Measurements from ENCODE around the gene SOHLH1. TPM values are rescaled to one million over a fixed set of nuclear protein-coding genes. Genes with fewer than 3 reads are reported as not detected.

Gene SOHLH1
- total RNA-seq, 1 donor from 2014 or later, result not detected

DNA sequence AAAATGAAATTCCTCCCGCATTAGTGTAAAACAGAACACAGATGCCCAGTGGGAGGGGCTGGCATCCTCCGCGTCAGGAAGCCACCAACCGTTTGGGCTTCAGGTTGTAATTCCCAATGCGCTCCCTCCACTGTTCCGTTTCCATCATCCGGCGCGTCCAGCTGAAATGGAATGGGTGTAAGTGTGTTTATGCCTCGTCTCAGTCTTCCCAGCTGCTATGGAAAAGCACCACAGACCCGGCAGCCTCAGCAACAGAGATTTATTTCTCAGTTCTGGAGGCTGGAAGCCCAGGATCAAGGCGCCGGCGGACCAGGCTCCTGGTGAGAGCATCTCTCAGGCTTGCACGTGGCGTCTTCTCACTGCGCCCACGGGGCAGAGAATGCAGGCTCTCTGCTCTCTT, 23.1 kb upstream of the SOHLH1 start:
- no peak for DNase-seq (ENCODE audit: low spot score)
- Mint-ChIP-seq H3K4me1 (ENCODE audit: low read depth) (no peaks in the 10 kb centered on the region), H3K36me3 (ENCODE audit: low read depth) (no peaks in the 10 kb centered on the region), H3K4me3 (no peak overlapping the region), H3K27me3 (ENCODE audit: insufficient read depth) (no peaks in the 10 kb centered on the region), H3K27ac (no peak overlapping the region), H3K9me3 (no peaks in the 10 kb centered on the region)
- intact Hi-C loops (cut with micrococcal nuclease), result no loop called here

DNA sequence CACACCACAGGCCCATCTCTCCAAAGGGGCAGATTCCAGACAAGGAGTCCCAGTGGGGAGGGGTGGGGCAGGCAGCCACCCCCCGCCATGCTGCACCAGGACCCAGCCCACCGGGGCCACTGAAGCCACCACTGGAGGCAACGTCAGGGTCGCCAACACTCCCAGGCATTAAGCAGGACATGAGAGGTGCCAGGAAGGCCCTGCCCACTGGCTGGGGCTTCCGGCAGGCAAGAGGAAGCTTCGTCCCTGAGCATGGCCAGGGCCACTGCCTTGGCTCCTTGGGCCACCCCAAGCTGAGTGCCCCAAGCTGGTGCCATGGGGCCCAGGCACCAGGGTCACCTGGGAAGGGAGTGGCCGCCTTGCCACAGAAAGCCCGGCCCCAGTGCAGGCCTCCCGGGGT, 20.2 kb upstream of the SOHLH1 start:
- peaks cover 10% of the 10 kb centered on the region for H3K27me3 Mint-ChIP-seq (ENCODE audit: insufficient read depth)
- H3K27ac Mint-ChIP-seq, result no peak overlapping the region
- no peaks in the 10 kb centered on the region for H3K9me3 Mint-ChIP-seq
- no peaks in the 10 kb centered on the region for H3K36me3 Mint-ChIP-seq (ENCODE audit: low read depth)
- DNase-seq (ENCODE audit: low spot score), result no peak
- intact Hi-C loops (cut with micrococcal nuclease), result no loop called here
- no peak overlapping the region for H3K4me3 Mint-ChIP-seq
- H3K4me1 Mint-ChIP-seq (ENCODE audit: low read depth), result no peaks in the 10 kb centered on the region

DNA sequence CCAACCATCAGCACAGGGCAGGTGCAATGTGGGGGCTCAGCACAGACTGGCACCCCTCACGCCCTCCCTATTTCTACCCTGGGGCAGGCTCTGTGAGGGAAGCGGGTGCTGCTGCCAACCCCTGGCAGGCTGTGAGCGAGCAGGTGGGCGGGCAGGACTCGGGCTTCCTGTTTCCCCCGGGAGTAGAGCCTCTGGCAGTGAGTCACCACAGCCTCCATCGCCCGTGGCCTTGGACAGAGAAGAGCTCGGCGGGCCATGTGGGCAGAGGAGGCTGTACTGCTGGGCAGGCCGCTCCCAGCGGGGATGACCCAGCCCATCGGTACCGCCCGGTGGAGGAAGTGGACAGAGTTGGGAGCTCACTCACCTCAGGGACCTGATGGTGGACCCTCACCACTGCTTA, 19.3 kb upstream of the SOHLH1 start:
- no peak for DNase-seq (ENCODE audit: low spot score)
- Mint-ChIP-seq H3K4me1 (ENCODE audit: low read depth) (no peaks in the 10 kb centered on the region), H3K27ac (no peak overlapping the region), H3K27me3 (ENCODE audit: insufficient read depth) (peaks cover 10% of the 10 kb centered on the region), H3K4me3 (no peak overlapping the region), H3K9me3 (no peaks in the 10 kb centered on the region), H3K36me3 (ENCODE audit: low read depth) (no peaks in the 10 kb centered on the region)
- intact Hi-C loops (cut with micrococcal nuclease), result no loop called here

DNA sequence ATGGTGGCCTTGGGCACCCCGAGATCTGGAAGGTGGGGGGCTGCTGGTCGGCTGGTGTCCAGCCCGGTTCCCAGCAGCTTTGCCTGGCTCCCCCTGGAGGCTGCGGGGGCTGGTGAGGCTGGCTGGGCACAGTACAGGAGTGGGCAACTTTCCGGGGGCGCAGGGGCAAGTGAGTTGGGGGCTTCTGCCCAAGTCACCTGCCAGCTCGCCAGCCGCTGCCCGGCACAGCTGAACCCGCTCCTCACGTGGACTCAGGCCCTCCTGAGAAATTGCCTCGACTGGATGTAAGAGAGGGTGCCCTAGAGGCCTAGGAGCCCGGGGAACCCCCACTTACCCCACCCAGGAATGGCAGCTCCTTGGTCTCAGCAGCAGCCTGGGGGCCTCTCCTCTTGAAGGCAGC, 18.1 kb upstream of the SOHLH1 start:
- no peak for DNase-seq (ENCODE audit: low spot score)
- Mint-ChIP-seq H3K4me1 (ENCODE audit: low read depth) (no peaks in the 10 kb centered on the region), H3K27me3 (ENCODE audit: insufficient read depth) (peaks cover 10% of the 10 kb centered on the region), H3K36me3 (ENCODE audit: low read depth) (no peaks in the 10 kb centered on the region), H3K9me3 (no peaks in the 10 kb centered on the region), H3K27ac (no peak overlapping the region), H3K4me3 (no peak overlapping the region)
- intact Hi-C loops (cut with micrococcal nuclease), result no loop called here

DNA sequence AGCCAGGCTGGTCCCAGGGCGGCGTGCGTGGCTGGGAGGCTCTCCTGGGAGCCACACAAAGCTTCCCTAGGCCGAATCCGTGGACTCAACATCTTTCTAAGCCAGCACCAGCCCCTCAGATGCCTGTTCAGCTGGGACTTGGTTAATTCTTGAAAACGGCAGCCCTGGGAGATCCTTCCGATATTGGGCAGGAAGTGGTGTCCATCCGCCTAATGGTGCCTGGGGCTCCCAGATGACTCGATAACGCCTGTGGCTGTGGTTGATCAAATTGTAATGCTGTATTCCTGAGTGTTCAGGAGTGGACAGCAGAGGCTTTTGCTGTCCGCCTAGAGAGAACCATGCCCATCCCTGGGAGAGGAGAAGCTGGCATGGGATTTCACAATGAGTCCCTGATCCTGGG, 16.8 kb upstream of the SOHLH1 start:
- Mint-ChIP-seq H3K36me3 (ENCODE audit: low read depth) (no peaks in the 10 kb centered on the region), H3K27ac (no peak overlapping the region), H3K27me3 (ENCODE audit: insufficient read depth) (peaks cover 10% of the 10 kb centered on the region), H3K4me1 (ENCODE audit: low read depth) (no peaks in the 10 kb centered on the region), H3K9me3 (no peaks in the 10 kb centered on the region), H3K4me3 (no peak overlapping the region)
- no peak for DNase-seq (ENCODE audit: low spot score)
- intact Hi-C loops (cut with micrococcal nuclease), result no loop called here

DNA sequence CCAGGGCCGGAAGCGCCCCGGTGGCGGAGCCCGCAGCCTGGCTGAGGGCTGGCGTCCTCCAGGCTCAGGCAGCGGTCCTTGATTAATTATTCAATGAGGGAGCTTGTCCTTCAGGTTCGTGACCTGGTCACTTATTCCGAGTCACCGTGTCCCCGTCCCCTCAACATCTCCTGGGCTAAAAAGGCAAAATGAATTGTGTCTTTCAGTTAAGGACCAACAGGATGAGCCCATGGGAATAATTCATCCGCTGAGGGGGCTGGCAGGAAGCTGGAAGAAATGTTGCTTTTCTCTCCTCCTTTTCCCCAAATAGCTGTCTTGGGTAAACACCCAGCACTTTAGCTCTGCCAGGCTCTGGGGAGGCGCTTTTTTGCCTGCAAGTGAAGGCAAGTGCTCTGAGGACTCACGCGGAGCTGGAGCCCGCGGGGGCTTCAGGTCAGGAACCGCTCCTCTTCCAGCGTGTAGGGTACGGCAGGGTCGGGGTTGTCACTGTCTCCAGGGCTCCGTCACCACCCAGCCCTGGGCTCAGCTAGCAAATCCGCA, 15.8 kb upstream of the SOHLH1 start:
- Mint-ChIP-seq H3K27ac (no peak overlapping the region), H3K27me3 (ENCODE audit: insufficient read depth) (peaks cover 10% of the 10 kb centered on the region), H3K4me1 (ENCODE audit: low read depth) (no peaks in the 10 kb centered on the region)

DNA sequence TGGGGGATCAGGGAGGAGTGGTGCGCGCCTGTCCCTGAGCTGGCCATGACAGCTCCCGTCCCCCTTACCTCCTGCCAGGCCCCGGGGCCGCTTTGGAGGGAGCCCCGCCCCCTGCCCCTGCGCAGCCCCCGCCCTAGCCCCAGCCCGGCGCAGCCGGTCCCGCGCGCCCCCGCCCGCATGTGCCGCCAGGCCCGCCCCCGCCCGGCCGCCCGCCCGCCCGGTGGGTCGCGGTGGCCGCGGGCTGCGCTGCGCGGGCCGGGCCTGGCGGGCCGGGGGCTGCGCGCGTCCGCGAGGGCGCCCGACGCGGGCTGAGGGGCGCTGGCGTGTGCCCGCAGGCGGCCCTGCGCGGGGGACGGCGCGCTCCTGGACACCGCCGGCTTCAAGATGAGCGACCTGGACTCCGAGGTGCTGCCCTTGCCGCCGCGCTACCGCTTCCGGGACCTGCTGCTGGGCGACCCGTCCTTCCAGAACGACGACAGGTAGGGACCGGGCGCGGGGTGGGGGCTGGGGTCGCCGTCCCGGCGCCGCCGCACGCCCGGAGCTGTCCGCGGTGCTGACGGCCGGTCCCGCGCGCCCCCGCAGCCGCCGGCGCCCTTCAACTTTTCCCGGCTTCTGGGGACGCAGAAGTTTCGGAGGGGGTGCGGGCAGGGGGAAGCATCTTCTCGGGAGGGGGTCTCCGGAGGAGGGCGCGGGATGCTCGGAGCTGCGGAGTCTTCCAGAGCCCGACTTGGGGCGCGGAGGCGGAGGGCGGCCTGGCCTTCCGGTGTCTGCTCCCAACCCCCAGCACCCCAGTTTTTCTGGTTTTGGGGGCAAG, 15.2 kb upstream of the SOHLH1 start:
- H3K27me3 Mint-ChIP-seq (ENCODE audit: insufficient read depth), result peaks cover 10% of the 10 kb centered on the region
- H3K36me3 Mint-ChIP-seq (ENCODE audit: low read depth), result no peaks in the 10 kb centered on the region
- no peak overlapping the region for H3K4me3 Mint-ChIP-seq
- DNase-seq (ENCODE audit: low spot score), result no peak
- H3K27ac Mint-ChIP-seq, result no peak overlapping the region
- intact Hi-C loops (cut with micrococcal nuclease), result no loop called here
- H3K4me1 Mint-ChIP-seq (ENCODE audit: low read depth), result no peaks in the 10 kb centered on the region
- H3K9me3 Mint-ChIP-seq, result no peaks in the 10 kb centered on the region

More for the DNA sequence above, 15.8 kb upstream of the SOHLH1 start:
- H3K4me3 Mint-ChIP-seq, result no peak overlapping the region
- intact Hi-C loops (cut with micrococcal nuclease), result no loop called here
- H3K36me3 Mint-ChIP-seq (ENCODE audit: low read depth), result no peaks in the 10 kb centered on the region
- no peak for DNase-seq (ENCODE audit: low spot score)
- no peaks in the 10 kb centered on the region for H3K9me3 Mint-ChIP-seq

DNA sequence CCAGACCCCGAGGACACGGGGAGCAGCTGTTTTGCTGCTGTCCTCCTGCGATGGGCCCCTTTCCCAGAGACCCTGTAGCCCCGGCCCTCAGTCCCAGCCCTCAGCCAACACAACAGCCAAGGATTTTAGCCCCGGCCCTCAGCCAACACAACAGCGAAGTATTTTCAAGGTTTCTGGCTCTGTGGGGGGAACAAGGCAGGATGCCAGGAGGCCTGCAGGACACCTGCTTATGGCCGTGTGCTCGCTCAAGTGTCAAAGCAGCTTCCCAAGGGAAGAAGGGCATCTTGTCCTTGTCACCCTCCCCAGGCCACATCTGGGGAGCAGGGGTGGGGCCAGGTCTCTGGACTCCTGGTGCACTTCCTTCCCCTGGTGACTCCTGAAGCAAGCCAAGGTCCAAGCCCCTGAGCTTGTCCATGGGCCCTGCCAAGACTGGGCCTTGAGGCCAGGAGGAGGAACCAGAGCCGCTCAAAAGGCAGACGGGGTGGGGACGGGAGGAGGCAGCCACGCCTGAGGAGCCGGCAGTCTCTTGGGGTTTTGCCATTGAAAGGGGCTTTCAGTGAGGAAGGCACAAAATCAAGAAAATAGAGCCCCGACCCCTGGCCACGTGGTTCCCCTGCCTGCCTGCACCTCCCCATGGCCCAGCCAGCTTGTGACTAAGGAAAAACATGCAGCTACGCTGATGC, 13.5 kb upstream of the SOHLH1 start:
- H3K27me3 Mint-ChIP-seq (ENCODE audit: insufficient read depth), result peaks cover 10% of the 10 kb centered on the region
- no peak overlapping the region for H3K4me3 Mint-ChIP-seq
- H3K36me3 Mint-ChIP-seq (ENCODE audit: low read depth), result no peaks in the 10 kb centered on the region
- H3K9me3 Mint-ChIP-seq, result no peaks in the 10 kb centered on the region
- intact Hi-C loops (cut with micrococcal nuclease), result no loop called here
- no peaks in the 10 kb centered on the region for H3K4me1 Mint-ChIP-seq (ENCODE audit: low read depth)
- no peak for DNase-seq (ENCODE audit: low spot score)
- H3K27ac Mint-ChIP-seq, result no peak overlapping the region

DNA sequence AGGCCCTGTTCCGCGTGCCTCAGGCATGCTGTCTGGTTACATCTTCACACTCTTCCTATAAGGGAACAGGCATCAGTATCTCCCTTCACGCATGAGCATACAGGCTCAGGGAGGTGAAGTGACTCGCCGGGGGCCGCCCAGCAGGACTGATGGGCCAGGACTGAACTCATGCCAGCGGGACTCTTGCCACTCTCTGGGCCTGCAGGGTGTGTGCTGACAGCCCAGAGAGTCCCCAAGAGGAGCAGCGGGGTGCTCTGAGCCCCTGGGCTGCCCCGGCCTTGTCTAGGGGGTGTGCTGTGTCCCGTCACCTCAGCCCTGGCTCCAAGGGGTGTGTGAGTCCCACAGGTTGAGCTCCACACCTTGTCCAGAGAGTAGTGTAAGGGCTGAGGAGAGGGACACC, 12.6 kb upstream of the SOHLH1 start:
- Mint-ChIP-seq H3K9me3 (no peaks in the 10 kb centered on the region), H3K4me3 (no peak overlapping the region), H3K36me3 (ENCODE audit: low read depth) (no peaks in the 10 kb centered on the region), H3K4me1 (ENCODE audit: low read depth) (no peaks in the 10 kb centered on the region), H3K27me3 (ENCODE audit: insufficient read depth) (peaks cover 10% of the 10 kb centered on the region), H3K27ac (no peak overlapping the region)
- DNase-seq (ENCODE audit: low spot score), result no peak
- intact Hi-C loops (cut with micrococcal nuclease), result no loop called here

DNA sequence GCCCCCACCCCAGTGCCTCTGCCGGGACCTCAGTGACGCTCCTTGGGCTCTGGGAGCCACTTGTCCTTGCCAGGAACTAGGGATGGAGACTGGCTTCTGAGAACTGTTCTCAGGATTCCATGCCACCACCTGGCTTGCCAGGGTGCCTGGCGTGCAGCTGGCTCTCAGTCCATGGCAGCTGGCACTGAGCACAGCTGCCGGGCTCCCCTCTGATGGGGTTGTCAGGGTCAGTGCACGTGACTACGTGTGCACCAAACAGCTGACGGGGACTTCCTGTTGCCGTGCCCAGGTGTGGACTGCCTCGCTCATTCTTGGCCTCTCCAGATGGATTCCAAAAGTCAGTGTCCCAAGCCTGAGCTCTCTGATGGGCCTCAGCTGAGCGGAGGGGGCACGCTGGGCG, 12.1 kb upstream of the SOHLH1 start:
- Mint-ChIP-seq H3K9me3 (no peaks in the 10 kb centered on the region), H3K27ac (no peak overlapping the region), H3K4me3 (no peak overlapping the region), H3K36me3 (ENCODE audit: low read depth) (no peaks in the 10 kb centered on the region), H3K4me1 (ENCODE audit: low read depth) (no peaks in the 10 kb centered on the region), H3K27me3 (ENCODE audit: insufficient read depth) (peaks cover 10% of the 10 kb centered on the region)
- intact Hi-C loops (cut with micrococcal nuclease), result no loop called here
- no peak for DNase-seq (ENCODE audit: low spot score)

DNA sequence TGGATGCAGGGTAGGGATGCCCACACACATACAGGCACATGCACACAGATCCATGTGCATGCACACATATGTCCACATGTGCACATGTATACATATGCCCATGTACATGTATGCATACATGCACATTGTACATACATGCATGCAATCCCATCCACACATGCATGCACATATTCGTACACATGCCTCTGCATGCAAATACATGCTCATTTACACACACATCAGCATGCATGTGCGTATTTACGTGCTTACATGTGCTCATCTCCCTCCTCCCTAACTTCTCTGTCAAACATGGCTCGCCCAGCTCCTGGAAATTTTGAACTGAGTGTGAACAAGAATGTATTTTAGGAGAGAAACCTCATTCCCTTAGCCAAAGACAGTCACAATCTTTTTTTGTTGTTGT, 8.9 kb upstream of the SOHLH1 start:
- no peak overlapping the region for H3K27ac Mint-ChIP-seq
- no peaks in the 10 kb centered on the region for H3K36me3 Mint-ChIP-seq (ENCODE audit: low read depth)
- DNase-seq (ENCODE audit: low spot score), result no peak
- H3K4me1 Mint-ChIP-seq (ENCODE audit: low read depth), result no peaks in the 10 kb centered on the region
- no peaks in the 10 kb centered on the region for H3K27me3 Mint-ChIP-seq (ENCODE audit: insufficient read depth)
- H3K9me3 Mint-ChIP-seq, result no peaks in the 10 kb centered on the region
- intact Hi-C loops (cut with micrococcal nuclease), result loop anchor here (10.0 kb wide), 1 partner anchor 267 kb away; no protein-coding TSS in a partner anchor
- no peak overlapping the region for H3K4me3 Mint-ChIP-seq

DNA sequence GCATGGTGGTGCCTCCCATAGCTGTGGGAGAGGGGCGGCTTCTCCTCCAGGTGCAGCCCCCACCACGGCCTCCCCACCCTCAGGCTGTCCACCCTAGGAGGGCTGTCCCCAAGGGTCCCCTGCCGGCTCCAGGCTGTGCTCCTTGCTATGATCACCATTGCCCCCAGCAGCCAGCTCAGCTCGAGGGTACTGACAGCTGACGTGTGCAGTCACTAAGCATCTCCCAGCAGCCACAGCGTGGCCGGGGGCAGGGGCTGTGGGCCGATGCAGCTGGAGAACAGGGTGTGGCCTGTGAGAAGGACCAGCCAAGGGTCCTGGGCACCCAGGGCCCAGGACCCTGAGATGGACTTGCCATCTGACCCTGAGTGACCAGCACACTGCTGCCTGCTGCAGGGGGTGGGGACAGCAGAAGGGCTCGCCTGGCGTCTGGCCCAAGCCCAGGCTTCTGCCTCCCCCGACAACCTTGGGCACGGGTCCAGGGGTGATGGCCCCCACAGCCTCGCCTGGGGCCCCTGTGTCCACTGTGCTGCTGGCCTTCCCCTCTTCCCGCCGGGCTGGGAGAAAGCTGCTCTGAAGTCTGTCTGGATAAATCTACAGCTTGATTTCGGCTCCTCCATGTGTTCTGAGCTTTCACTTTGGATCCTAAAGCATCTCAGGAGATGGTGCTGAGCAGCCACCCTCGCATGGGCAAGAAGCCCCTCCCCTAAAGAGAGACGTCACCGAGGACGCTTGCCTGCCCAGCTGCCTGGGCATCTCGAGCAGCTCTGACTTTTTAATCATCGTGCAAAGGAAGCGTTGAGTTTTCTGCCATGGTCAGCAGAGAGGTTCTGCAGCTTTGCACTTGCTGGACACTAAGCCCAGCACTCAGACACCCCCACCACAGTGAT, 8.2 kb upstream of the SOHLH1 start:
- Mint-ChIP-seq H3K4me3 (no peak overlapping the region), H3K4me1 (ENCODE audit: low read depth) (no peaks in the 10 kb centered on the region), H3K36me3 (ENCODE audit: low read depth) (no peaks in the 10 kb centered on the region), H3K27me3 (ENCODE audit: insufficient read depth) (no peaks in the 10 kb centered on the region), H3K27ac (no peak overlapping the region), H3K9me3 (no peaks in the 10 kb centered on the region)
- intact Hi-C loops (cut with micrococcal nuclease), result loop anchor here (10.0 kb wide), 1 partner anchor 267 kb away; no protein-coding TSS in a partner anchor
- DNase-seq (ENCODE audit: low spot score), result no peak

All from activated T-helper 1 cell treated with anti-CD3 and anti-CD28 coated beads, Interleukin-12 subunit alpha, Interleukin-12 subunit beta, Interleukin-2, Interleukin-4 antibody, amounts not matched to agents 30 ng/mL and 10 ng/mL and 1 ng/mL, durations not matched to agents 14 hours and 24 hours and 36 hours (primary cell).